Measurements from ENCODE around the gene ATR. TPM values are rescaled to one million over a fixed set of nuclear protein-coding genes. Genes with fewer than 3 reads are reported as not detected.
A peak's percentile ranks its signal among the peaks of the same experiment; 100 is the strongest.

ATR gene
- total RNA-seq, 1 donor from 2014 or later = 26.9 TPM

DNA sequence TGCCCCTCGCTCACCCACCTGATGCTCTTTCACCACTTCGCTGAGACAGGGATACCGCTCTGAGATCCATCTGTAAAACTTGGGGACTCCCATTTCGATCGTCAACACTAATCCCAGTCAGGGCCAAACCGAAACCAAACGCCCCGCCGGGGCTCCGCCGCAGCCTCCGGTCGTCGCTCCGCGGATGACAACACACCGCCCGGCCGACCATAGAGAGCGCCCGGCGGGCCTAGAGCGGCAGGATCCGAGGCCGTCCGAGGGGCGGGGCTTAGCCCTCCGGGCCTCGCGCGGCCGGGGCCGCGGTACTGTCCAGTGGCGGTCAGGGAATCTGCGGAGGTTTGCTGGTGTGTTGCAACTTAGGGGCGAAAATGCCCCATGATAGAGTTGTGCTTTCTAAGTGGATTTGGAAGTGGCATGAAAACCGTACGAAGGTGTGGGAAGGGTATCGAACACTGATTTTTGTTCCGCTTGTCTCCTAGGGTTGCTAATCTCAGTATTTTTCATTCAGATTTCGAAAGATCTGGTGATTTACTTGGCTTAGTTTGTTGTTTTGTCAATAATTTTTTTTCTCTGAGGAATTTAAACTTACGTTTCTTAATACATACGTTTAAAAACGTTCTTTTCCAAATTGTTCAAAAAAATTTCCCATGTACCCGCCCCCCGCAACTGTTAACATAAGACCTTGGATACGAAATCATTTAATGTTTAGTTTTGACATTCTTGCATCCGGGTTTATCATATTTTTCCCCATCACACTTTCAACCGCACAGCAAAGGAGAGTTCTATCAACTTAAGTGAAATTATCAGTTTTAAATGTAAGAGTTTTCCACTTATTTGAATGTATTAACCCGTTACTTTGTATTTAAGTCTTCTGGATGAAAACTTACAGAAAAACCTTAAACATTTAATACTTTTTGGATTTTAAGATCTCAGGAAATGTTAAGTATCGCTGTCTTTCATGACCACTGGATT is 130.4 kb downstream of the ATR start, which contains the start of gene XRN1:
Gene XRN1 (minus strand): TSS at position 186 of the 972 bp plus-strand sequence. CDS start 93 bp downstream, at position 93.
- TF ChIP-seq, protein P1, sequence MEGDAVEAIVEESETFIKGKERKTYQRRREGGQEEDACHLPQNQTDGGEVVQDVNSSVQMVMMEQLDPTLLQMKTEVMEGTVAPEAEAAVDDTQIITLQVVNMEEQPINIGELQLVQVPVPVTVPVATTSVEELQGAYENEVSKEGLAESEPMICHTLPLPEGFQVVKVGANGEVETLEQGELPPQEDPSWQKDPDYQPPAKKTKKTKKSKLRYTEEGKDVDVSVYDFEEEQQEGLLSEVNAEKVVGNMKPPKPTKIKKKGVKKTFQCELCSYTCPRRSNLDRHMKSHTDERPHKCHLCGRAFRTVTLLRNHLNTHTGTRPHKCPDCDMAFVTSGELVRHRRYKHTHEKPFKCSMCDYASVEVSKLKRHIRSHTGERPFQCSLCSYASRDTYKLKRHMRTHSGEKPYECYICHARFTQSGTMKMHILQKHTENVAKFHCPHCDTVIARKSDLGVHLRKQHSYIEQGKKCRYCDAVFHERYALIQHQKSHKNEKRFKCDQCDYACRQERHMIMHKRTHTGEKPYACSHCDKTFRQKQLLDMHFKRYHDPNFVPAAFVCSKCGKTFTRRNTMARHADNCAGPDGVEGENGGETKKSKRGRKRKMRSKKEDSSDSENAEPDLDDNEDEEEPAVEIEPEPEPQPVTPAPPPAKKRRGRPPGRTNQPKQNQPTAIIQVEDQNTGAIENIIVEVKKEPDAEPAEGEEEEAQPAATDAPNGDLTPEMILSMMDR (IDR thresholded peaks at IDR 0.05; ENCODE audit: insufficient read depth, low read depth, low read length) = no peak
- no peak for TF ChIP-seq EZH2 (IDR thresholded peaks at IDR 0.05; ENCODE audit: insufficient read depth, low read length)
- Histone ChIP-seq H2AFZ (ENCODE audit: low read depth, low read length) (peak within 1 kb of the TSS; percentile 83), H3K4me2 (ENCODE audit: low read length) (peak within 1 kb of the TSS; percentile 91), H3K27me3 (ENCODE audit: insufficient read depth, low read length) (no peaks in the 10 kb centered on the region), H3K4me3 (ENCODE audit: insufficient read depth, low read depth, low read length) (peak within 1 kb of the TSS; percentile 99), H3K9me3 (ENCODE audit: insufficient read depth, low read depth, low read length) (no peaks in the 10 kb centered on the region), H3K27ac (ENCODE audit: low read depth, low read length) (peak within 1 kb of the TSS; percentile 98), H4K20me1 (ENCODE audit: insufficient read depth, low read length) (peaks cover 13% of the 10 kb centered on the region), H3K79me2 (ENCODE audit: insufficient read depth, low read length) (peaks cover 46% of the 10 kb centered on the region), H3K4me1 (ENCODE audit: insufficient read depth, low read length) (peaks cover 11% of the 10 kb centered on the region), H3K9ac (ENCODE audit: low read length) (peak within 1 kb of the TSS; percentile 100), H3K36me3 (ENCODE audit: insufficient read depth, low read length) (peaks cover 7% of the 10 kb centered on the region)
- H3K4me1 Mint-ChIP-seq (ENCODE audit: low read depth, unreplicated experiment) = peaks cover 16% of the 10 kb centered on the region
- H3K9me3 Mint-ChIP-seq (ENCODE audit: unreplicated experiment) = no peaks in the 10 kb centered on the region
- H3K36me3 Mint-ChIP-seq (ENCODE audit: low read depth, unreplicated experiment) = peaks cover 1% of the 10 kb centered on the region
- peak; percentile 83 for DNase-seq (ENCODE audit: low read depth)
- H3K27me3 Mint-ChIP-seq (ENCODE audit: low read depth, unreplicated experiment) = no peaks in the 10 kb centered on the region
- peak within 1 kb of the TSS; percentile 97 for H3K27ac Mint-ChIP-seq (ENCODE audit: unreplicated experiment)
- peak; percentile 62 for FAIRE-seq
- peak within 1 kb of the TSS; percentile 95 for H3K4me3 Mint-ChIP-seq (ENCODE audit: unreplicated experiment)

DNA sequence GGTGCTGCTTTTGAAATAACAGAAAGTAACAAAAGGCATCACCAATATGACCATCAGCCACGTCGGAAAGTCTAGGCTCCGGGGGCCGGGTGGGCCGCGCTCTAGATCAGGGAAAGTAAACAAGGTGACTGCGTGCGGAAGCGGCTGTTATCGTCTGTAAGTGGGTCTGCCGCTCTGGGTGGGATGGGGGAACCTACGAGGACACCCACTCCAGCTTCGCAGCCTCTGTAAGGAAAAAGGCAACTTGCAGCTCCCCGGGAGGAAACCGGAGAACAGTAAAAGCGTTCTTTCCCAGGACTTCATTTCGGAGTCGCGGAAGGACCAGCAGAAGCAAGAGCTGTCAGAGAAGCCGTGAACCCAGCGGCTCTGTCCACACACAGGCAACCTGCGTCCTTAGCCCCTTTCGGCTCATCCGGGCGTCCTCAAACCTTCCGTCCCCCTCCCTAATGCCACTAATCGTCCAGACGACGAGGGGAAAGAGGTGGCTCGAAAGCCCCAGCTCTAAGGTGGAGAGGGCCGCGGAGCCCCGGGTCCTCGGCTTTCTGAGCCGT is 131.2 kb downstream of the ATR start:
- Mint-ChIP-seq H3K9me3 (ENCODE audit: unreplicated experiment) (peaks cover 3% of the 10 kb centered on the region), H3K4me3 (ENCODE audit: unreplicated experiment) (peak overlapping the region; percentile 95), H3K36me3 (ENCODE audit: low read depth, unreplicated experiment) (peaks cover 1% of the 10 kb centered on the region), H3K4me1 (ENCODE audit: low read depth, unreplicated experiment) (peaks cover 16% of the 10 kb centered on the region), H3K27me3 (ENCODE audit: low read depth, unreplicated experiment) (no peaks in the 10 kb centered on the region), H3K27ac (ENCODE audit: unreplicated experiment) (peak overlapping the region; percentile 97)
- peaks cover 15% of the 10 kb centered on the region for H4K20me1 ChIP-seq (ENCODE audit: insufficient read depth, low read length)
- H3K27ac ChIP-seq (ENCODE audit: low read depth, low read length) = peak overlapping the region; percentile 98
- FAIRE-seq (no peak), DNase-seq (ENCODE audit: low read depth) (peak; percentile 46)
- peak overlapping the region; percentile 91 for H3K4me2 ChIP-seq (ENCODE audit: low read length)
- peaks cover 3% of the 10 kb centered on the region for H3K36me3 ChIP-seq (ENCODE audit: insufficient read depth, low read length)
- H3K4me3 ChIP-seq (ENCODE audit: insufficient read depth, low read depth, low read length) = peak overlapping the region; percentile 99
- TF ChIP-seq, protein P1 (IDR thresholded peaks at IDR 0.05; ENCODE audit: insufficient read depth, low read depth, low read length) = no peak
- TF ChIP-seq EZH2 (IDR thresholded peaks at IDR 0.05; ENCODE audit: insufficient read depth, low read length) = no peak
- H3K27me3 ChIP-seq (ENCODE audit: insufficient read depth, low read length) = no peaks in the 10 kb centered on the region
- H3K79me2 ChIP-seq (ENCODE audit: insufficient read depth, low read length) = peaks cover 49% of the 10 kb centered on the region
- H3K4me1 ChIP-seq (ENCODE audit: insufficient read depth, low read length) = peaks cover 11% of the 10 kb centered on the region
- H2AFZ ChIP-seq (ENCODE audit: low read depth, low read length) = peak overlapping the region; percentile 83
- no peaks in the 10 kb centered on the region for H3K9me3 ChIP-seq (ENCODE audit: insufficient read depth, low read depth, low read length)
- peak overlapping the region; percentile 100 for H3K9ac ChIP-seq (ENCODE audit: low read length)

Data from astrocyte (in vitro differentiated cells and primary cell).